A549 (cell line): ENCODE data around the gene STEAP1.

ENCODE experiments used
- BHLHE40 ChIP-seq: IDR thresholded peaks from 2 replicates; pipeline ENCODE4 v1.6.1; 2012; ENCODE audit warnings: low read depth, low read length, inconsistent platforms
- CBX8 ChIP-seq: fragments of 200-600 bp; sonication (generic); IDR thresholded peaks from 2 replicates; pipeline ENCODE4 v1.6.1; 2016
- CTCF ChIP-seq: fragments of >200 bp; sonication (Bioruptor Twin); formaldehyde crosslinking; IDR thresholded peaks from 3 replicates; pipeline ENCODE4 v1.5.1; 2016
- EP300 ChIP-seq, 2 experiments: fragments of >200 bp; sonication (Bioruptor Twin); formaldehyde crosslinking; IDR thresholded peaks; 2 replicates in 1 of 2; 3 replicates in 1 of 2; pipeline ENCODE4 v1.6.1; 2016 to 2017
- FOSL2 ChIP-seq, 2 experiments: fragments of 450-650 bp in 1 of 2; fragments of >200 bp in 1 of 2; sonication (Bioruptor Twin) in 1 of 2; formaldehyde crosslinking; IDR thresholded peaks; 2 replicates each; pipeline versions ENCODE4 v1.5.0 to v1.6.1; 2016 to 2020; ENCODE audit warnings: mild to moderate bottlenecking in 1 of 2, moderate library complexity in 1 of 2
- JUN ChIP-seq, 2 experiments: fragments of >200 bp; sonication (Bioruptor Twin); formaldehyde crosslinking; IDR thresholded peaks; 2 replicates in 1 of 2; 3 replicates in 1 of 2; pipeline ENCODE4 v1.6.1; 2016 to 2017
- PBX3 ChIP-seq: IDR thresholded peaks from 2 replicates; pipeline ENCODE4 v1.6.1; 2012
- POLR2A ChIP-seq: IDR thresholded peaks from 2 replicates; pipeline ENCODE4 v1.6.1; 2012; ENCODE audit warnings: mild to moderate bottlenecking, low read length
- POLR2AphosphoS2 ChIP-seq: conservative IDR thresholded peaks from 2 replicates; pipeline ENCODE4 v1.6.1; 2012; ENCODE audit warnings: low read length, improper control_type of control experiment, inconsistent platforms
- TP53 ChIP-seq: fragments of 250-450 bp; sonication (Bioruptor Pico); IDR thresholded peaks from 2 replicates; pipeline ENCODE4 v1.5.0; 2021; ENCODE audit warnings: mild to moderate bottlenecking, moderate library complexity
- ZFP36 ChIP-seq: fragments of 450-650 bp; IDR thresholded peaks from 2 replicates; pipeline ENCODE4 v1.6.1; 2014; ENCODE audit warnings: borderline replicate concordance; ENCODE audit not compliant: partially characterized antibody
- ZNF302 ChIP-seq: fragments of 250-450 bp; sonication (Bioruptor Pico); IDR thresholded peaks from 2 replicates; pipeline ENCODE4 v1.9.0; 2021; ENCODE audit warnings: inconsistent platforms, mild to moderate bottlenecking, moderate library complexity
- ZSCAN20 ChIP-seq: fragments of 250-450 bp; sonication (Bioruptor Pico); IDR thresholded peaks from 2 replicates; pipeline ENCODE4 v1.8.0; 2022; ENCODE audit warnings: mild to moderate bottlenecking, moderate library complexity

GRCh38 chr7:90190995-90191394, 36.7 kb downstream of the STEAP1 start:
- no peak for TF ChIP-seq CTCF
- no peak for TF ChIP-seq POLR2A
- TF ChIP-seq FOSL2 (IDR thresholded peaks at IDR 0.05), result no peak
- TF ChIP-seq FOSL2 (CRISPR knock-in tag; IDR thresholded peaks at IDR 0.05), result no peak
- TF ChIP-seq BHLHE40, result no peak
- no peak for TF ChIP-seq TP53 (CRISPR knock-in tag)
- no peak for TF ChIP-seq ZFP36
- no peak for TF ChIP-seq ZNF302
- no peak for TF ChIP-seq POLR2AphosphoS2
- no peak for TF ChIP-seq JUN (IDR thresholded peaks at IDR 0.05)
- no peak for TF ChIP-seq CBX8
- no peak for TF ChIP-seq ZSCAN20
- no peak for TF ChIP-seq EP300 (IDR thresholded peaks at IDR 0.05)
- no peak for TF ChIP-seq PBX3
